Measurements from ENCODE around the gene FUT1.

GRCh38 chr19:48708471-48708870 lies 44.0 kb downstream of the FUT1 start:
- TF ChIP-seq CTCF (IDR thresholded peaks at IDR 0.05) (no peak), POLR2A (IDR thresholded peaks at IDR 0.05) (no peak)
